Measurements from ENCODE around the gene SOBP. TPM values are rescaled to one million over a fixed set of nuclear protein-coding genes. Genes with fewer than 3 reads are reported as not detected.

Gene SOBP
- total RNA-seq, 4 donors from 2014 or later = 3.8 to 32.5 (median 19.4) TPM

GRCh38 chr6:107627969-107628368 lies 138.1 kb downstream of the SOBP start:
- intact Hi-C loops (cut with DNase I; ENCODE audit: low total_unique reads) = no loop called here
- in situ Hi-C loops (cut with MboI; ENCODE audit: low sequenced_read_pairs in 4 of 4) = no loop called here
- no peak for DNase-seq
- H3K4me1 ChIP-seq = peaks cover 39 to 50% of the 10 kb centered on the region in 2 donors
- no peaks in the 10 kb centered on the region for H3K27me3 ChIP-seq
- H3K4me3 ChIP-seq = no peak overlapping the region
- no peaks in the 10 kb centered on the region for H3K9me3 ChIP-seq
- TF ChIP-seq POLR2A (IDR thresholded peaks at IDR 0.05) = no peak
- no peak for TF ChIP-seq CTCF (IDR thresholded peaks at IDR 0.05 in 4 of 5, conservative IDR thresholded peaks at IDR 0.05 in 1 of 5)
- no peak overlapping the region for H3K27ac ChIP-seq
- no peak for ATAC-seq
- no peaks in the 10 kb centered on the region for H3K36me3 ChIP-seq

GRCh38 chr6:107628878-107629277 lies 139.0 kb downstream of the SOBP start:
- in situ Hi-C loops (cut with MboI; ENCODE audit: low sequenced_read_pairs in 4 of 4) = no loop called here
- Histone ChIP-seq H3K27me3 (no peaks in the 10 kb centered on the region), H3K4me1 (peaks cover 30 to 43% of the 10 kb centered on the region in 2 donors), H3K4me3 (no peak overlapping the region), H3K27ac (no peak overlapping the region), H3K9me3 (no peaks in the 10 kb centered on the region), H3K36me3 (no peaks in the 10 kb centered on the region)
- TF ChIP-seq POLR2A (IDR thresholded peaks at IDR 0.05) (no peak), CTCF (IDR thresholded peaks at IDR 0.05 in 4 of 5, conservative IDR thresholded peaks at IDR 0.05 in 1 of 5) (no peak)
- DNase-seq = no peak
- ATAC-seq = no peak
- intact Hi-C loops (cut with DNase I; ENCODE audit: low total_unique reads) = no loop called here

GRCh38 chr6:107629548-107630129 lies 139.7 kb downstream of the SOBP start:
- intact Hi-C loops (cut with DNase I; ENCODE audit: low total_unique reads) = no loop called here
- in situ Hi-C loops (cut with MboI; ENCODE audit: low sequenced_read_pairs in 4 of 4) = no loop called here

GRCh38 chr6:107630348-107630977 lies 140.5 kb downstream of the SOBP start:
- H3K9me3 ChIP-seq = no peaks in the 10 kb centered on the region
- in situ Hi-C loops (cut with MboI; ENCODE audit: low sequenced_read_pairs in 4 of 4) = no loop called here
- TF ChIP-seq POLR2A (IDR thresholded peaks at IDR 0.05) (no peak), CTCF (IDR thresholded peaks at IDR 0.05 in 4 of 5, conservative IDR thresholded peaks at IDR 0.05 in 1 of 5) (no peak)
- DNase-seq (no peak), ATAC-seq (peak; percentile 53 to 71)
- H3K36me3 ChIP-seq = no peaks in the 10 kb centered on the region
- H3K4me3 ChIP-seq = no peak overlapping the region
- intact Hi-C loops (cut with DNase I; ENCODE audit: low total_unique reads) = no loop called here
- H3K4me1 ChIP-seq = peaks cover 22 to 27% of the 10 kb centered on the region in 2 donors
- H3K27ac ChIP-seq = peak overlapping the region in 2 of 4 donors; percentile 5 to 42
- no peaks in the 10 kb centered on the region for H3K27me3 ChIP-seq

More at GRCh38 chr6:107629548-107630129, 139.7 kb downstream of the SOBP start:
- no peaks in the 10 kb centered on the region for H3K9me3 ChIP-seq
- no peak for DNase-seq
- H3K4me3 ChIP-seq = no peak overlapping the region
- no peaks in the 10 kb centered on the region for H3K27me3 ChIP-seq
- ATAC-seq = no peak
- H3K27ac ChIP-seq = peak overlapping the region in 2 of 4 donors; percentile 5 to 41
- TF ChIP-seq POLR2A (IDR thresholded peaks at IDR 0.05) = no peak
- H3K36me3 ChIP-seq = no peaks in the 10 kb centered on the region
- peaks cover 22 to 35% of the 10 kb centered on the region in 2 donors for H3K4me1 ChIP-seq

- no peak for ATAC-seq
- Histone ChIP-seq H3K4me1 (peaks cover 23 to 27% of the 10 kb centered on the region in 2 donors), H3K9me3 (no peaks in the 10 kb centered on the region), H3K27ac (no peak overlapping the region), H3K27me3 (no peaks in the 10 kb centered on the region), H3K36me3 (no peaks in the 10 kb centered on the region), H3K4me3 (no peak overlapping the region)
- TF ChIP-seq CTCF (IDR thresholded peaks at IDR 0.05 in 4 of 5, conservative IDR thresholded peaks at IDR 0.05 in 1 of 5) = no peak
- no peak for TF ChIP-seq POLR2A (IDR thresholded peaks at IDR 0.05)
- no peak for DNase-seq
- in situ Hi-C loops (cut with MboI; ENCODE audit: low sequenced_read_pairs in 4 of 4) = no loop called here
- intact Hi-C loops (cut with DNase I; ENCODE audit: low total_unique reads) = no loop called here
These were observed 142.6 kb downstream of the SOBP start for GRCh38 chr6:107632381-107633136.

All from gastrocnemius medialis (tissue), 4 donors.